ENCODE results near the gene CEACAM8.

The CEACAM8 gene

GRCh38 chr19:42584466-42584865, 10.3 kb downstream of the CEACAM8 start:
- Histone ChIP-seq H3K4me1 (ENCODE audit: control insufficient read depth in 1 of 2, insufficient read depth in 1 of 2, low read depth in 1 of 2, low read length in 1 of 2) (peaks cover 78 to 87% of the 10 kb centered on the region in 2 experiments), H3K36me3 (no peaks in the 10 kb centered on the region), H3K4me3 (ENCODE audit: low read depth in 1 of 2, low read length in 1 of 2) (no peak overlapping the region), H3K27me3 (no peaks in the 10 kb centered on the region), H3K9me3 (no peaks in the 10 kb centered on the region), H3K27ac (peak overlapping the region; percentile 74)
- no peak for TF ChIP-seq CTCF (IDR thresholded peaks at IDR 0.05)

GRCh38 chr19:42577016-42577415, 17.7 kb downstream of the CEACAM8 start:
- Histone ChIP-seq H3K27ac (peak overlapping the region; percentile 60), H3K27me3 (no peaks in the 10 kb centered on the region), H3K9me3 (no peaks in the 10 kb centered on the region), H3K4me1 (ENCODE audit: control insufficient read depth in 1 of 2, insufficient read depth in 1 of 2, low read depth in 1 of 2, low read length in 1 of 2) (peaks cover 75 to 77% of the 10 kb centered on the region in 2 experiments), H3K4me3 (ENCODE audit: low read depth in 1 of 2, low read length in 1 of 2) (no peak overlapping the region), H3K36me3 (no peaks in the 10 kb centered on the region)
- no peak for TF ChIP-seq CTCF (IDR thresholded peaks at IDR 0.05)

- H3K27ac ChIP-seq: peak overlapping the region; percentile 60
- no peaks in the 10 kb centered on the region for H3K27me3 ChIP-seq
- no peaks in the 10 kb centered on the region for H3K9me3 ChIP-seq
- no peak overlapping the region for H3K4me3 ChIP-seq (ENCODE audit: low read depth in 1 of 2, low read length in 1 of 2)
- no peak for TF ChIP-seq CTCF (IDR thresholded peaks at IDR 0.05)
- H3K4me1 ChIP-seq (ENCODE audit: control insufficient read depth in 1 of 2, insufficient read depth in 1 of 2, low read depth in 1 of 2, low read length in 1 of 2): peaks cover 82 to 83% of the 10 kb centered on the region in 2 experiments
- no peaks in the 10 kb centered on the region for H3K36me3 ChIP-seq
These were observed 18.5 kb downstream of the CEACAM8 start for GRCh38 chr19:42576241-42576640.

GRCh38 chr19:42573642-42574041, 21.1 kb downstream of the CEACAM8 start:
- Histone ChIP-seq H3K27ac (peak overlapping the region; percentile 69), H3K9me3 (no peaks in the 10 kb centered on the region), H3K4me1 (ENCODE audit: control insufficient read depth in 1 of 2, insufficient read depth in 1 of 2, low read depth in 1 of 2, low read length in 1 of 2) (peaks cover 89 to 91% of the 10 kb centered on the region in 2 experiments), H3K4me3 (ENCODE audit: low read depth in 1 of 2, low read length in 1 of 2) (no peak overlapping the region), H3K27me3 (no peaks in the 10 kb centered on the region), H3K36me3 (no peaks in the 10 kb centered on the region)
- TF ChIP-seq CTCF (IDR thresholded peaks at IDR 0.05): no peak

- Histone ChIP-seq H3K27ac (peak overlapping the region; percentile 69), H3K4me1 (ENCODE audit: control insufficient read depth in 1 of 2, insufficient read depth in 1 of 2, low read depth in 1 of 2, low read length in 1 of 2) (peaks cover 89 to 91% of the 10 kb centered on the region in 2 experiments), H3K27me3 (no peaks in the 10 kb centered on the region), H3K4me3 (ENCODE audit: low read depth in 1 of 2, low read length in 1 of 2) (peak overlapping the region in 1 of 2 experiments; percentile 19), H3K36me3 (no peaks in the 10 kb centered on the region), H3K9me3 (no peaks in the 10 kb centered on the region)
- TF ChIP-seq CTCF (IDR thresholded peaks at IDR 0.05): no peak
These were observed 23.6 kb downstream of the CEACAM8 start for GRCh38 chr19:42571116-42571515.

GRCh38 chr19:42569193-42569592, 25.5 kb downstream of the CEACAM8 start:
- H3K27ac ChIP-seq: peak overlapping the region; percentile 69
- H3K27me3 ChIP-seq: no peaks in the 10 kb centered on the region
- no peaks in the 10 kb centered on the region for H3K9me3 ChIP-seq

More at GRCh38 chr19:42569193-42569592, 25.5 kb downstream of the CEACAM8 start:
- no peaks in the 10 kb centered on the region for H3K36me3 ChIP-seq
- H3K4me3 ChIP-seq (ENCODE audit: low read depth in 1 of 2, low read length in 1 of 2): no peak overlapping the region
- no peak for TF ChIP-seq CTCF (IDR thresholded peaks at IDR 0.05)
- H3K4me1 ChIP-seq (ENCODE audit: control insufficient read depth in 1 of 2, insufficient read depth in 1 of 2, low read depth in 1 of 2, low read length in 1 of 2): peaks cover 96 to 97% of the 10 kb centered on the region in 2 experiments
